Nephron progenitor cell (in vitro differentiated cells): ENCODE measurements around the gene EML3.

Source experiments
- DNase-seq: peaks from one replicate; pipeline ENCODE4 v3.0.0; 2021
- H3K27ac Mint-ChIP-seq: 2 replicates; pipeline ENCODE4 v1.8.0; 2021; ENCODE audit warnings: mild to moderate bottlenecking, moderate library complexity, mixed read lengths
- H3K27me3 Mint-ChIP-seq: 2 replicates; pipeline ENCODE4 v1.8.0; 2021; ENCODE audit warnings: mild to moderate bottlenecking, low read depth, mixed read lengths; ENCODE audit not compliant: poor library complexity
- H3K36me3 Mint-ChIP-seq: 2 replicates; pipeline ENCODE4 v1.8.0; 2021; ENCODE audit warnings: low read depth, mixed read lengths
- H3K4me1 Mint-ChIP-seq: 2 replicates; pipeline ENCODE4 v1.8.0; 2021; ENCODE audit warnings: mixed read lengths
- H3K4me3 Mint-ChIP-seq: 2 replicates; pipeline ENCODE4 v1.8.0; 2021; ENCODE audit warnings: mild to moderate bottlenecking, moderate library complexity, mixed read lengths
- H3K9me3 Mint-ChIP-seq: 2 replicates; pipeline ENCODE4 v1.8.0; 2021; ENCODE audit warnings: mild to moderate bottlenecking, moderate library complexity, mixed read lengths
- TF ChIP-seq, protein P1 (sequence below): fragments of 200-600 bp; sonication (generic); IDR thresholded peaks from 2 replicates; pipeline ENCODE4 v1.5.0; 2021; ENCODE audit warnings: antibody characterized with exemption

Gene EML3

DNA sequence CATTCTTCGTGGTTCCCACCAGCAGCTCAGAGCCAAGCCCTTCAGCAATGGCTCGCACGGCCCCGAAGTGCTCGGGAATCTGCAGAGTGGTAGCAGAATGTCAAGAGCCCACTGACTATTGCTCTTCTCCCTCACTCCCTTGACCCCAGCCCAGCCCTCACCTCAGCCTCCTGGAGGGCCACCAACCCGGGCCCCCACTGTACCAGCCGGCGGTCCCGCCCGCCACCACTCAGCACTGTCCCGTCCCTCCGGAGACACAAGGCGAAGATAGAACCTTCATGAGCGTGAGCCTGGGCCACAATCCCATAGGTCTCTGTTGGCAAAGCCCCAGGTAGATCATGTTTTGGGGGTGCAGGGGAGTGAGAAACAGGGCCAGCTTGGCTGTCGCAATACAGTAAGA is 6.7 kb downstream of the EML3 start:
- Mint-ChIP-seq H3K4me1 (peaks cover 82% of the 10 kb centered on the region), H3K36me3 (peaks cover 23% of the 10 kb centered on the region), H3K27ac (no peak overlapping the region), H3K9me3 (no peaks in the 10 kb centered on the region), H3K4me3 (no peak overlapping the region), H3K27me3 (peaks cover 29% of the 10 kb centered on the region)
- TF ChIP-seq, protein P1, sequence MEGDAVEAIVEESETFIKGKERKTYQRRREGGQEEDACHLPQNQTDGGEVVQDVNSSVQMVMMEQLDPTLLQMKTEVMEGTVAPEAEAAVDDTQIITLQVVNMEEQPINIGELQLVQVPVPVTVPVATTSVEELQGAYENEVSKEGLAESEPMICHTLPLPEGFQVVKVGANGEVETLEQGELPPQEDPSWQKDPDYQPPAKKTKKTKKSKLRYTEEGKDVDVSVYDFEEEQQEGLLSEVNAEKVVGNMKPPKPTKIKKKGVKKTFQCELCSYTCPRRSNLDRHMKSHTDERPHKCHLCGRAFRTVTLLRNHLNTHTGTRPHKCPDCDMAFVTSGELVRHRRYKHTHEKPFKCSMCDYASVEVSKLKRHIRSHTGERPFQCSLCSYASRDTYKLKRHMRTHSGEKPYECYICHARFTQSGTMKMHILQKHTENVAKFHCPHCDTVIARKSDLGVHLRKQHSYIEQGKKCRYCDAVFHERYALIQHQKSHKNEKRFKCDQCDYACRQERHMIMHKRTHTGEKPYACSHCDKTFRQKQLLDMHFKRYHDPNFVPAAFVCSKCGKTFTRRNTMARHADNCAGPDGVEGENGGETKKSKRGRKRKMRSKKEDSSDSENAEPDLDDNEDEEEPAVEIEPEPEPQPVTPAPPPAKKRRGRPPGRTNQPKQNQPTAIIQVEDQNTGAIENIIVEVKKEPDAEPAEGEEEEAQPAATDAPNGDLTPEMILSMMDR, result no peak
- no peak for DNase-seq

- Mint-ChIP-seq H3K9me3 (no peaks in the 10 kb centered on the region), H3K27me3 (peaks cover 29% of the 10 kb centered on the region), H3K27ac (no peak overlapping the region), H3K36me3 (peaks cover 23% of the 10 kb centered on the region), H3K4me1 (peaks cover 80% of the 10 kb centered on the region), H3K4me3 (no peak overlapping the region)
- DNase-seq, result no peak
- TF ChIP-seq, protein P1, result no peak
Measured at GRCh38 chr11:62605467-62605866, 7.1 kb downstream of the EML3 start.

GRCh38 chr11:62604460-62605120 is 8.0 kb downstream of the EML3 start:
- peak overlapping the region; percentile 23 for H3K4me3 Mint-ChIP-seq
- TF ChIP-seq, protein P1, result no peak
- H3K27ac Mint-ChIP-seq, result peak overlapping the region; percentile 68
- DNase-seq, result peak; percentile 52
- peaks cover 26% of the 10 kb centered on the region for H3K27me3 Mint-ChIP-seq
- peaks cover 28% of the 10 kb centered on the region for H3K36me3 Mint-ChIP-seq
- no peaks in the 10 kb centered on the region for H3K9me3 Mint-ChIP-seq
- peaks cover 80% of the 10 kb centered on the region for H3K4me1 Mint-ChIP-seq

- Mint-ChIP-seq H3K9me3 (no peaks in the 10 kb centered on the region), H3K4me1 (peaks cover 80% of the 10 kb centered on the region), H3K27ac (no peak overlapping the region), H3K27me3 (peaks cover 26% of the 10 kb centered on the region), H3K36me3 (peaks cover 36% of the 10 kb centered on the region), H3K4me3 (peak overlapping the region; percentile 70)
- DNase-seq, result no peak
- TF ChIP-seq, protein P1, result no peak
Measured at GRCh38 chr11:62603776-62604299, 8.7 kb downstream of the EML3 start.

DNA sequence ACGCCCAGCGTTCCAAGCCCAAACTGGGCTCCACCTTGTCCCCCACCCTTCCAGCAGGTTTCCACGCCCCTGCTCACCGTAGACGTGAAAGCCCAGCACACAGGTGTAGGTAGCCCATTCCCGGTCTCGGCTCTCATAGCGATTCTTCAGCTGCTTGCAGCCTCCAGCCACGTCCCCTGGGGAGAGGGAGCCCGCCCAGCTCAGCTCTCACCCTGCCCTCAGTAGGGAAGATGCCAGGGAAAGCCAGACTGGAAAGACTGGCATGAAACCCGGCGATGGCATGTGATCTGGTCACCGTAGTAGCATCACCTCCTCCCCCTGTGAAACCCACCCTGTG is 9.5 kb downstream of the EML3 start:
- Mint-ChIP-seq H3K27ac (no peak overlapping the region), H3K4me3 (peak overlapping the region; percentile 70), H3K27me3 (peaks cover 28% of the 10 kb centered on the region), H3K36me3 (peaks cover 41% of the 10 kb centered on the region), H3K4me1 (peaks cover 81% of the 10 kb centered on the region), H3K9me3 (no peaks in the 10 kb centered on the region)
- TF ChIP-seq, protein P1, result no peak
- DNase-seq, result no peak
